GM23248 (cell line): ENCODE measurements around the gene MMP15.

Source experiments
- EZH2 ChIP-seq: fragments of 200-600 bp; sonication (generic); IDR thresholded peaks from 2 replicates; pipeline ENCODE4 v1.6.1; 2018; ENCODE audit warnings: antibody characterized with exemption, mild to moderate bottlenecking; ENCODE audit not compliant: insufficient read depth, poor library complexity, severe bottlenecking
- EZH2phosphoT487 ChIP-seq: fragments of 200-600 bp; sonication (generic); IDR thresholded peaks from 2 replicates; pipeline ENCODE4 v1.6.1; 2018; ENCODE audit warnings: antibody characterized with exemption, moderate library complexity, mild to moderate bottlenecking, low read depth; ENCODE audit not compliant: insufficient read depth

GRCh38 chr16:58011652-58012051 lies 13.9 kb upstream of the MMP15 start:
- TF ChIP-seq EZH2phosphoT487 (no peak), EZH2 (no peak)
